ENCODE results near the gene GFER.
"Not testable (repeated sequence)": the region's sequence is repeated elsewhere in the genome, so short reads cannot be mapped to it uniquely, and the experiment has no call there.

GFER gene

GRCh38 chr16:2009791-2010510 is 26.0 kb downstream of the GFER start, which contains the start of gene ZNF598:
ZNF598 (minus strand) TSS chr16:2009821.
- H3K36me3 ChIP-seq = peaks cover 29% of the 10 kb centered on the region
- no peaks in the 10 kb centered on the region for H3K9me3 ChIP-seq (ENCODE audit: severe bottlenecking)
- H3K4me3 ChIP-seq (ENCODE audit: low read depth, low read length) = peak within 1 kb of the TSS; percentile 73
- H3K27ac ChIP-seq = peak within 1 kb of the TSS; percentile 86
- TF ChIP-seq, protein P1, sequence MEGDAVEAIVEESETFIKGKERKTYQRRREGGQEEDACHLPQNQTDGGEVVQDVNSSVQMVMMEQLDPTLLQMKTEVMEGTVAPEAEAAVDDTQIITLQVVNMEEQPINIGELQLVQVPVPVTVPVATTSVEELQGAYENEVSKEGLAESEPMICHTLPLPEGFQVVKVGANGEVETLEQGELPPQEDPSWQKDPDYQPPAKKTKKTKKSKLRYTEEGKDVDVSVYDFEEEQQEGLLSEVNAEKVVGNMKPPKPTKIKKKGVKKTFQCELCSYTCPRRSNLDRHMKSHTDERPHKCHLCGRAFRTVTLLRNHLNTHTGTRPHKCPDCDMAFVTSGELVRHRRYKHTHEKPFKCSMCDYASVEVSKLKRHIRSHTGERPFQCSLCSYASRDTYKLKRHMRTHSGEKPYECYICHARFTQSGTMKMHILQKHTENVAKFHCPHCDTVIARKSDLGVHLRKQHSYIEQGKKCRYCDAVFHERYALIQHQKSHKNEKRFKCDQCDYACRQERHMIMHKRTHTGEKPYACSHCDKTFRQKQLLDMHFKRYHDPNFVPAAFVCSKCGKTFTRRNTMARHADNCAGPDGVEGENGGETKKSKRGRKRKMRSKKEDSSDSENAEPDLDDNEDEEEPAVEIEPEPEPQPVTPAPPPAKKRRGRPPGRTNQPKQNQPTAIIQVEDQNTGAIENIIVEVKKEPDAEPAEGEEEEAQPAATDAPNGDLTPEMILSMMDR (IDR thresholded peaks at IDR 0.05; ENCODE audit: low read depth, low read length) = no peak
- no peaks in the 10 kb centered on the region for H3K27me3 ChIP-seq (ENCODE audit: insufficient read depth, low read depth, severe bottlenecking)
- peak; percentile 79 for DNase-seq

- H3K9me3 ChIP-seq (ENCODE audit: severe bottlenecking); H3K27ac ChIP-seq; H3K4me3 ChIP-seq (ENCODE audit: low read depth, low read length); H3K27me3 ChIP-seq (ENCODE audit: insufficient read depth, low read depth, severe bottlenecking); DNase-seq: not testable (repeated sequence)
- peaks cover 18% of the 10 kb centered on the region for H3K36me3 ChIP-seq
Observed at GRCh38 chr16:2011726-2012125, 27.7 kb downstream of the GFER start.

- H3K9me3 ChIP-seq (ENCODE audit: severe bottlenecking) = no peaks in the 10 kb centered on the region
- no peak for DNase-seq
- peaks cover 4% of the 10 kb centered on the region for H3K36me3 ChIP-seq
- H3K4me3 ChIP-seq (ENCODE audit: low read depth, low read length) = no peak overlapping the region
- TF ChIP-seq, protein P1 (IDR thresholded peaks at IDR 0.05; ENCODE audit: low read depth, low read length) = no peak
- H3K27ac ChIP-seq = no peak overlapping the region
- no peaks in the 10 kb centered on the region for H3K27me3 ChIP-seq (ENCODE audit: insufficient read depth, low read depth, severe bottlenecking)
Observed at GRCh38 chr16:2013527-2013926, 29.5 kb downstream of the GFER start.

GRCh38 chr16:2015117-2015946 is 31.3 kb downstream of the GFER start:
- TF ChIP-seq, protein P1 (IDR thresholded peaks at IDR 0.05; ENCODE audit: low read depth, low read length) = no peak
- DNase-seq = no peak
- H3K9me3 ChIP-seq (ENCODE audit: severe bottlenecking) = no peaks in the 10 kb centered on the region

GRCh38 chr16:2015947-2016208 is 31.9 kb downstream of the GFER start:
- TF ChIP-seq, protein P1 (IDR thresholded peaks at IDR 0.05; ENCODE audit: low read depth, low read length) = no peak
- Histone ChIP-seq H3K36me3 (no peaks in the 10 kb centered on the region), H3K9me3 (ENCODE audit: severe bottlenecking) (no peaks in the 10 kb centered on the region), H3K27me3 (ENCODE audit: insufficient read depth, low read depth, severe bottlenecking) (no peaks in the 10 kb centered on the region), H3K27ac (no peak overlapping the region; the same call in 1 of the 2 replicates), H3K4me3 (ENCODE audit: low read depth, low read length) (no peak overlapping the region)
- DNase-seq = no peak

More at GRCh38 chr16:2015117-2015946, 31.3 kb downstream of the GFER start:
- no peaks in the 10 kb centered on the region for H3K27me3 ChIP-seq (ENCODE audit: insufficient read depth, low read depth, severe bottlenecking)
- H3K4me3 ChIP-seq (ENCODE audit: low read depth, low read length) = no peak overlapping the region
- no peaks in the 10 kb centered on the region for H3K36me3 ChIP-seq
- H3K27ac ChIP-seq = no peak overlapping the region; the same call in none of the 2 replicates

GRCh38 chr16:2016407-2016922 is 32.5 kb downstream of the GFER start:
- TF ChIP-seq, protein P1 (IDR thresholded peaks at IDR 0.05; ENCODE audit: low read depth, low read length) = peak; percentile 70; the same call in 1 of the 2 replicates
- no peaks in the 10 kb centered on the region for H3K9me3 ChIP-seq (ENCODE audit: severe bottlenecking)
- H3K27me3 ChIP-seq (ENCODE audit: insufficient read depth, low read depth, severe bottlenecking) = no peaks in the 10 kb centered on the region
- no peak overlapping the region for H3K27ac ChIP-seq
- no peaks in the 10 kb centered on the region for H3K36me3 ChIP-seq
- peak; percentile 38 for DNase-seq
- no peak overlapping the region for H3K4me3 ChIP-seq (ENCODE audit: low read depth, low read length)
